HG02610 (cell line): ENCODE measurements around the gene SLC5A9.
"Not testable (repeated sequence)": the region's sequence is repeated elsewhere in the genome, so short reads cannot be mapped to it uniquely, and the experiment has no call there.

ENCODE experiments used
- ATAC-seq: cut with Tn5 transposase; IDR thresholded peaks from one replicate; pipeline ENCODE4 v1.9.1; 2021; ENCODE audit warnings: mild to moderate bottlenecking, moderate library complexity; ENCODE audit not compliant: unreplicated experiment

SLC5A9 gene

GRCh38 chr1:48213462-48213861 lies 9.1 kb upstream of the SLC5A9 start:
- not testable (repeated sequence) for ATAC-seq

DNA sequence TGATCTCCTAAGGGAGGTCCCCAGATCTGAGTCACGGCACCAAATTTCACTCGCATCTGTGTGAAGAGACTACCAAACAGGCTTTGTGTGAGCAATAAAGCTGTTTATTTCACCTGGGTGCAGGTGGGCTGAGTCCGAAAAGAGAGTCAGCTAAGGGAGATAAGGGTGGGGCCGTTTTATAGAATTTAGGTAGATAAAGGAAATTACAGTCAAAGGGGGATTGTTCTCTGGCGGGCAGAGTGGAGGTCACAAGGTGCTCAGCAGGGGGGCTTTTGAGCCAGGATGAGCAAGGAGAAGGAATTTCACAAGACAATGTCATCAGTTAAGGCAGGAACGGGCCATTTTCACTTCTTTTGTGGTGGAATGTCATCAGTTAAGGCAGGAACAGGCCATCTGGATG lies 8.2 kb upstream of the SLC5A9 start:
- not testable (repeated sequence) for ATAC-seq

GRCh38 chr1:48214820-48215219 lies 7.7 kb upstream of the SLC5A9 start:
- no peak for ATAC-seq

- no peak for ATAC-seq
Measured at GRCh38 chr1:48215222-48215621, 7.3 kb upstream of the SLC5A9 start.

DNA sequence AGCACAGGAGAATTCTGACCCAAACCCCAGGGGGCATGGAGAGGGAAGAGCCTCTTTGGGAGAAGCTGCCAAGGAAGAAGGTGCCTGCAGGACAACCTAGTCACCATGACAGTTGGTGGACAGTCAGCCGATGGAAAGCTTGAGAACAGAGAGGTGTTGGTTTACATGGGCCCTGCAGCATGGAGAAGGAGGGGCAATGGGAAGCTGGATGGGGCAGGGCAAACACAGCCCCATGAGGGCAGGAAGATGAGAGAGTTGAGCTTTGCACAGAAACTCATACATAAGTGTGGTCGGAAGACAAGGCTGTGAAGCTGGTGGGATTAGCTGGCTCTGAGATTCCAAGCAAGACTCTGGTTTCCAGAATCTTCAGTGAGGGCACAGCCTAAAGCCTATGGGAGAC lies 6.6 kb upstream of the SLC5A9 start:
- no peak for ATAC-seq

GRCh38 chr1:48216313-48216712 lies 6.2 kb upstream of the SLC5A9 start:
- ATAC-seq, result no peak

GRCh38 chr1:48216941-48217340 lies 5.6 kb upstream of the SLC5A9 start:
- ATAC-seq, result no peak

DNA sequence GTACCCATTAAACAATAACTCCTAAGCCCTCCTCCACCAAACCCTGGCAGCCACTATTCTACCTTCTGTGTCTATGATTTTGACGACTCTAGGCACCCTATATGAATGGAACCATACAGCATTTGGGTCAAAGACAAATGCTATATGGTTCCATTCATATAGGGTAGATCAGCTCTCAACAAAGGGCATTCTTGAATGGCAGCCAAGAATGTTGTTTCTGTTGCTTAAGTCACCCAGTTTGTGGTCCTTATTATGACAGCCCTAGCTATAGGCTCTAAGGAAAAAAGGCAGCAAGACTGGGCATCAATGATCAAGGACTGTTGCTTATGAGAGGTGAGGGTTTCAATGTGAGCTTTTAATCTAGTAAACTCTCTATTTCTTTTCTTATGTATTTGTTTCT lies 4.7 kb upstream of the SLC5A9 start:
- ATAC-seq, result no peak

GRCh38 chr1:48219803-48220202 lies 2.7 kb upstream of the SLC5A9 start:
- ATAC-seq, result no peak

DNA sequence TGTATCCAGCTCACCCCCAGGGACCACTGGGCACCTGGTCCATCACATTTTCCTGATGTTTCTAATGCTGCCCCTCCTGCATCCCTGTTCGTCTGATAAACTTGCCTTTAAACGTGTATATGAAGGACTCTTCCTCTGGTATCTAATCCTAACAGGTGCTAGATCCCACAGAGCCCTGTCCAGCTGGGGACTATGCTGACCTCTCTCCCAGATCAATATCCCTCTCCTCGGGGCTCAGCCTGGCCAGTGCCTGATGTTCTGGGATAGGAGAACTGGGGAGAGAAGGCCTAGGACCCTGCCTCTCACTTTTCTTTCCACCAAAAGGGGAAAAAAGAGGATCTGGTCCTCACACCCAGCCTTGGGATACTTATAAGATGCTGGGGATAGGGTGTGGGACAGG lies 1.4 kb upstream of the SLC5A9 start:
- ATAC-seq, result no peak

DNA sequence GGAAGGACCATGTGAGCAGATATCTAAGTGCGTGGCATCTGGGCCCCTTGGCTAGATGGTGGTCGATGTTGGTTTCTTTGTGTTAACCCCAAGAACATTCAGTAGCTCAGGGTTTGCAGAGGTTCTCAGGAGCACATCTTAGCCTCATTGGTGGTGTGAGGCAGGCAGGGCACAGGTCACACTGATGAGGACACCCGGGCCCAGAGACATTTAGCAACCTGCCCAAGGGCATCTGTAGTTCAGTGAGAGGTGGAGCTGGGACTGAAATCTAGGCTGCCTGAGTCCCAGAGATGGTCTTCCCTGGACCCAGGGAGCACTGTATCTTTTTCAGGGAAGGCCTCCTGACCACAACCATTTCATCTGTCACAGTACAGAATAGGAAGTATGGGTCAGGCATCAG lies 859 bp upstream of the SLC5A9 start:
- ATAC-seq, result no peak

DNA sequence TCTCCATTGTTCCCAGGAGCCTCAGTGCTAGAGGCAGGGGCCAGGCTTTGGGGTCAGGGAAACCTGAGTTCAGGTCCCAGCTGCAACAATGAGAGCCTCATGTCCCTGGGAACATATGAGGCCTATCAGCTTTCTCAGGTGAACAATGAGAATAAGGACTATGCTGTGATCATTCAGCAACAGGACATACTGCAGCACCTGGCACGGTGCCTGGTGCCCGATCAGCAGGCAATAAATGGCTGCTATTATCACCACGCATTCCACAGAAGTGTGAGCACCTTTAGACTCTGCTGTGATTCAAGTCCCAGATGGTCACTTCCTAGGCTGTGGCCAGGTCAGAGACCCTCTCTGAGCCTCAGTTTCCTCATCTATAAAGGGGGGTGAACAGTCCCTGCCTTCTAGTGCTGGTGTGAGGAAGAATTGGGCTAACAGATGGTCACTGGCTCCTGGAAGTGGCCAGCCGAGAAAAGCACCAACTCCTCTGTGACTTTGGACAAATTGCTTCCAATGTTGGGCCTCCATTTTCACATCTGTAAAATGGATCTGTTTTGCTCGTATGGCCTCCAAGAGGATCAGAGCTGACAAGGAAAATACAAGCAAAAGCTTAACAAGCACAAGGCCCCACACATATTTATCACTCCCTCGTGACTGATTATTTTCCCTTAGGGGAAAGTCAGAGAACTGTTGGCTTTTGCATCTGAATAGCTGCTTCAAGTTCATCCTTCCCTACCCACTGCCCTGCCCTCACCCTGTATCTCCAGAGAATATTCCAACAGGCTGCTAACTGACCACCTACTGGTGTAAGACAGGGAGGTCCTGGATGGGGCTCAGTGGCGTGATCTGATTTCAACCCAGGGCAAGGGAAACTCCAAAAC lies 1.1 kb downstream of the SLC5A9 start:
- ATAC-seq, result no peak

- ATAC-seq, result no peak
Measured at GRCh38 chr1:48224791-48225190, 2.3 kb downstream of the SLC5A9 start.

DNA sequence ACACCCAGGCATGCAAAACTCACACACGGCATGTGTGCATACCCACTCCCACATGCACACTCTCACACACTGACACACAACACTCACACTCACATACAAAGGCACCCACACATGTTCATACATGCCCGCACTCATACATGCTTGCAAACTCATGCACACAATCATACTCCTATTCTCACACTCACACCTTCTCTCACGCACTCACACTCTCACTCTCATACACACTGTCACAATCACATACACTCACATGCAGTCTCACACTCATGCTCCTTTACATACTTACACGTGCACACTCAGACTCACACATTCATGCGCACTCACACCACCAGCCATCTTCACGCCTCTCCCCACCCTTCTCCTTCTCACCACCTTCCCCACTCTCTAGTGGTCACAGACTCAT lies 3.1 kb downstream of the SLC5A9 start:
- ATAC-seq, result no peak

- ATAC-seq, result peak; percentile 50
Measured at GRCh38 chr1:48227165-48228013, 4.9 kb downstream of the SLC5A9 start.

- no peak for ATAC-seq
Measured at GRCh38 chr1:48228156-48228555, 5.6 kb downstream of the SLC5A9 start.

GRCh38 chr1:48229317-48229716 lies 6.8 kb downstream of the SLC5A9 start:
- ATAC-seq, result no peak

DNA sequence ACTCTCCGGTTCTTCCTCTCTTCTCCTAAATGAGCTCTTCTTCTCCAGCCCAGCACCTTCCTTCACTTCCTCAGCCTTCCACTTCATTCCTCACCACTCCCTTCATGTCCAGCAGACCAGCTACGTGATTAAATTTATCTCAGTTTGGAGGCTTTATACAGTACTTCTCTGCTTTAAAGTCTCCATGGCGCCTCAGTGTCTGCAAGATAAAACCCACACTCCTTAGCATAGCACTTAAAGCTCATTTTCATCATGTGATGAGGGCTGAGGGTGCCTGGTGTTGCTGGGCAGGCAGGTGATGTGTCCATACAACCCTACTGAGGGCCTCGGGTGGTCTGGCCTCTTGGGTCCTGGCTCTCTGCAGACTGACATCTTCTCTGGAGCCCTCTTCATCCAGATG lies 7.7 kb downstream of the SLC5A9 start:
- ATAC-seq, result no peak

DNA sequence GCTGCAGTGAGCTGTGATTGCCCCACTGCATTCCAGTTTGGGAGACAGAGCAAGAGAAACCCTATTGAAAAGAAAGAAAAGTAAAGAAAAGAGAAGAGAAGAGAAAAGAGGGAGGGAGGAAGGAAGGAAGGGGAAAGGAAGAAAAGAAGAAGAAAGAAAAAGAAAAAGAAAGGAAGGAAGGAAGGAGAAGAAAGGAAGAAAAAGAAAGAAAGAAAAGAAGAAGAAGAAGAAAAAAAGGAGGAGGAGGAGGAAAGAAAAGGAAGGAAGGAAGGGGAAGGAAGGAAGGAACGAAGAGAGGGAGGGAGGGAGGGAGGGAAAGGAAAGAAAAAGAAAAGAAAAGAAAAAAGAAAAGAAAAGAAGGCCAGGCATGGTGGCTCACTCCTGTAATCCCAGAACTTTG lies 10.2 kb downstream of the SLC5A9 start:
- no peak for ATAC-seq

DNA sequence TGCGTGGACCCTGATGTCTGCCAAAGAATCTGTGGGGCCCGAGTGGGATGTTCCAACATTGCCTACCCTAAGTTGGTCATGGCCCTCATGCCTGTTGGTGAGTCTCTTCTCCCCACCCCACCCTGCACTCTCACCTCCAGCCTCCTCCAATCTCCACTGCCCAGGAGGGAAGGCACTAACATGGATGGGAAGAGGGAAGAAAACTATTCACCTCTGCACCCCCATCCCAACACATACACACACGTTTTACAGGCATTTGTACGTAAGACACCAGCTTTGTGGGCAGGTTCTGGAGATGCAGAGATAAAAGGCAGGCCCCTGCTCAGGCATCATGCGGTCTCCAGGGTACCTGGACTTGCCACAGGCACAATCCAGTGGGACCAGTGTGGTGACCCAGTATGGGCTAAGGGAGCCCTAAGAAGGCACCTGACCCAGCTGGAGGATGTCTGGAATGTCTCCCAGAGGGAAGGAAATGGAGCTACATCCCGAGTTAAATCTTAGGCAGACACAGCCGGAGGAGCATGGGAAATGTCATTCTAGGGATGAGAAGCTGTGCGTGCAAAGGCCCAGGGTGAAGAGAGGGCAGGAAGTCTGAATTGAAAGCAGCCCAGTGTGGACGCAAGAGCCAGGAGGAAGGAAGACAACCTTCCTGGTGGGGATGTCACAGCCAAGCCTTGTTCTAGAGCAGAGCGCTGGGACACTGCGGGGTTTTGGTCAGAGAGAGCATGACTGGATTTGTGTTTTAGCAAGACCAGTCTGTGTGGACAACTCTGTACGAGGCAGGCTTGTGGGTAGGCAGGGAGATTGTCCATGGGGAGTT lies 11.4 kb downstream of the SLC5A9 start:
- no peak for ATAC-seq

DNA sequence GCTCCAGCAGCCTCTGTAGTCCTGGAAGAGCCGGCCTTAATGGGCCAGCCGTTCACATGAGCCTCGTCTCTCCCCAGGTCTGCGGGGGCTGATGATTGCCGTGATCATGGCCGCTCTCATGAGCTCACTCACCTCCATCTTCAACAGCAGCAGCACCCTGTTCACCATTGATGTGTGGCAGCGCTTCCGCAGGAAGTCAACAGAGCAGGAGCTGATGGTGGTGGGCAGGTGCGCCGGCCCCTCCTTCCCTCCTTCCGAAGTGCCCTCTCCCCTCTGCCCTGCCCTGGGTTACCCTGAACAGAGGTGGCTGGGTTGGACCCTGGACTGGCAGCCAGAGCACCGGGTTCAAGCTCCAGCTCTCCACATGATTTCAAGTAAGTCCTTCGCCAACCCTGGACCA lies 13.1 kb downstream of the SLC5A9 start:
- no peak for ATAC-seq
